ENCODE measurements around the gene CEP164.

DNA sequence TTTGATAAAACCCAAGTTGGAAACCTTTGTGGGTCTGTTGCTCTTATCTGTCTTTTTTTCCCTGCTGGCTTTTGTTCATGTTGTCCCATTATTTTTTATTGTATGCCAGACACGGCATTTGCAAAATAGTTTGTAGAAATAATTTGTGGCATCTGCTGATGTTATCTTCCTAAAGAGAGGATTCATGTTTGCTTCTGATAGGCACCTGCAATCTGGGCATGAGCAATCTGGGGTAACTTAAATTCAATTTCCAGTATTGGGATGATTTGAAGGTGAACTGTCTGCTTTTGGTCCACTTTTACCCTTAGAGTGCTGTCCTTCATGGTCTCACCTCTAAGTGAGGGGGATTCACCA is 126.9 kb downstream of the CEP164 start:
- TF ChIP-seq, protein P1, sequence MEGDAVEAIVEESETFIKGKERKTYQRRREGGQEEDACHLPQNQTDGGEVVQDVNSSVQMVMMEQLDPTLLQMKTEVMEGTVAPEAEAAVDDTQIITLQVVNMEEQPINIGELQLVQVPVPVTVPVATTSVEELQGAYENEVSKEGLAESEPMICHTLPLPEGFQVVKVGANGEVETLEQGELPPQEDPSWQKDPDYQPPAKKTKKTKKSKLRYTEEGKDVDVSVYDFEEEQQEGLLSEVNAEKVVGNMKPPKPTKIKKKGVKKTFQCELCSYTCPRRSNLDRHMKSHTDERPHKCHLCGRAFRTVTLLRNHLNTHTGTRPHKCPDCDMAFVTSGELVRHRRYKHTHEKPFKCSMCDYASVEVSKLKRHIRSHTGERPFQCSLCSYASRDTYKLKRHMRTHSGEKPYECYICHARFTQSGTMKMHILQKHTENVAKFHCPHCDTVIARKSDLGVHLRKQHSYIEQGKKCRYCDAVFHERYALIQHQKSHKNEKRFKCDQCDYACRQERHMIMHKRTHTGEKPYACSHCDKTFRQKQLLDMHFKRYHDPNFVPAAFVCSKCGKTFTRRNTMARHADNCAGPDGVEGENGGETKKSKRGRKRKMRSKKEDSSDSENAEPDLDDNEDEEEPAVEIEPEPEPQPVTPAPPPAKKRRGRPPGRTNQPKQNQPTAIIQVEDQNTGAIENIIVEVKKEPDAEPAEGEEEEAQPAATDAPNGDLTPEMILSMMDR (IDR thresholded peaks at IDR 0.05 in 4 of 5, conservative IDR thresholded peaks at IDR 0.05 in 1 of 5), result no peak
- no peak for TF ChIP-seq POLR2A (IDR thresholded peaks at IDR 0.05)

Measured in gastrocnemius medialis (tissue), 4 donors.